WI38 (cell line): Measurements from ENCODE around the gene CPNE2.
"Not testable (repeated sequence)": the region's sequence is repeated elsewhere in the genome, so short reads cannot be mapped to it uniquely, and the experiment has no call there.

Experiments
- H3K4me3 ChIP-seq: 2 replicates; pipeline ENCODE4 v1.5.1; 2011; ENCODE audit warnings: low read depth, mild to moderate bottlenecking, control low read depth, low read length
- CTCF ChIP-seq: IDR thresholded peaks from 2 replicates; pipeline ENCODE4 v1.5.1; 2012; ENCODE audit warnings: low read depth, mild to moderate bottlenecking, control low read depth, low read length

Gene CPNE2

DNA sequence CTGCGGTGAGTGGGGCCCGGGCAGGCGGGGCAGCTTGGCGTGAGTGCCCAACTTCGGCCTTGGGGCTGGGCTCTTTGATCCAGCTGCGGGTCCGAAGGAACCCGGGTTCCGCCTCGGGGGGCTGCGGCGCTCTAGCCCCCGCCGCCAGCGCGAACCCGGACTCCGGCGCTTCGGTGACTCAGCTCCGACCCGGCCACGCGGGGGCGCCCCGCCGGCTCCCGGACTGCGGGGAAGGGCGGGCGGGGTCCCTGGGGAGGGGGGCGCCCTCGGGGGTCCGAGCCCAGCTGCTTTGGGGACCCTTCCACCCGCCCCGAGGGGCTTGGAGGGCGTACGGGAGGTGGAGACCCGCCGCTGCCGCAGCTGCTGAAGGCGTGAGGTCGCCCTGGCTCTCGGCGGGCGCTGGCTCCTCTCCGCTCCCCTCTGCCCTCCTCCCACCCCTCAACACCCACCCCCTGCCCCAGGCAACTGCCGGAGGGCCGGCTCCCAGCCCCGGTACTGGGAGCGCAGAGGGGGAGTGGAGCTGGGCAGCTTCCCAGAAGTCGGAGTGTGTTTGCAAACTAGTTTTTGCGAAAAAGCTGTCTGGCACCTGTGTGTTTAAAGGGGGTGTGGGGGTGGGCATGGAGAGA lies 516 bp downstream of the CPNE2 start:
- H3K4me3 ChIP-seq, result peak overlapping the region; percentile 62
- TF ChIP-seq CTCF, result peak; percentile 29; the same call in 1 of the 2 replicates

DNA sequence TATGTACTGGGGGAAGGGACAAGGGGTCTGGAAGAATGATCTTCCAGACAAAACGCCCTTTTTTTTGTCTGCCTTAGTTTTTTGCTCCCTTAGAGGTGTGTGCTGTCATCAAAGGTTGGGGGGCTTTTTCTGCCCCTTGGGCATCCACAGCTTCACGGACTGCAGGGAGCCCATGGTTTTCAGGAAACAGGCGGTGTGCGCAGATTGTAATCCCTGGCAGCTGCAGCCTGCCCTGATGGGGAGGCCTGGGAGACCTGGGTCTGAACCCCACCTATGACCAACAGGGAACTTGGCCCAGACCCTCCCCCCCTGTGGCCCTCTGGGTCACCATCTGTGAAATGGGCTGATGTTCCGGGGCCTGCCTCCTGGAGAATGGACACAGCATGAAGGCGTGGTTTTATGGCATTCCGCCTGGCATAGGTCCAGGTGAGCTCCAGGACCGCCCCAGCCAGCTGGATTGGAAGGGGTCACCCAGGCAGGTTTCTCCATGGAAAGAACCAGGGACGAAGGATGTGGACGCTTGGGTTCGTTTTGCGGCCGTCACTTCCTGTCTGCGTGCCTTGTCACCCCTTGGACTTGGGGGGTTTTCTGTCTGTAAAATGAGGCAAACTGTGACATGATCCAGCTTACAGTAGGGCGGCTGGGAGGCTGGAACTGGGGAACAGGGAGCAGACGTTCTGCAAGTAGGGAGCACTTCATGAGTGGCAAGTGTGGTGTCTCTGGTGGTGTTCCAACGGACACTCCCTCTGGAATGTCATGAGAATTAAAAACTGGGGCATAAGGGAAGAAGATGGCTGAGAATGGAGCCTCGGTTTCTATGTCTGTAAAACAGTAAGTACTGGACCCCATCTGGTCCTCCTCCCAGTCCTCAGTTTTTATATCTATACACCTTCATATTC lies 1.5 kb downstream of the CPNE2 start:
- peak overlapping the region; percentile 62 for H3K4me3 ChIP-seq
- no peak for TF ChIP-seq CTCF

DNA sequence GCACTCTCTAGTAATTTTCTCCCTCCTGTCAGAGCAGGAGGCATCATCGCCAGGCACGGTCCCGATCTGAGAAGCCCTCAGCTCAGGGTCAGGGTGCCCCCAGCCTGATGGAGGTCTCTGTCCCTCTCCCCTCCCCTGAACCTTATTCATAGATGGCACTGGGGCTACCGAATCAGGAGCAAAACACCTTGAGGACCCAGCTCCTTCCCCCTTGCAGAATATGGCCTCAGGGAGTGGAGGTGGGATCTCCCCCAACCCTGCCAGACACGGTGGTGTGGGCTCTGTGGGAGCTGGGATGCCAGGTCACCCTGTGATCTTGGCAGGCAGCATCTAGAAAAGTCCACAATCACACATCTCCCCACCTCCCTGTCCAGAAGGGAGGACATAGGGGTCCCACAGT lies 2.5 kb downstream of the CPNE2 start:
- no peak overlapping the region for H3K4me3 ChIP-seq
- TF ChIP-seq CTCF, result no peak

DNA sequence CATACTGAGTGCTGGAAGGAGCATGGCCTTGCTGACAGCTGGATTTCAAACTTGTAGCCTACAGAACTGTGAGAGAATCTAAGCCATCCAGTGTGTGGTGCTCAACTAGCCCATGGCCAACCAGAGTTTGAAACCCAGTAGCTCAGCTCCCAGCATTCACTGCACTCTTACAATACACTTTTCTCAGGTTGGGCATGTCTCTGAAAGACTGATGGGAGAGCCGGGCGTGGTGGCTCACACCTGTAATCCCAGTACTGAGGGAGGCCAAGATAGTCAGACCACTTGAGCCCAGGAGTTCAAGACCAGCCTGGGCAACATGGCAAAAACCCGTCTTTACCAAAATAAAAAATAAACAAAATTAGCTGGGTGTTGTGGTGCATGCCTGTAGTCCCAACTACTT lies 3.8 kb downstream of the CPNE2 start:
- no peak for TF ChIP-seq CTCF
- H3K4me3 ChIP-seq, result no peak overlapping the region

- TF ChIP-seq CTCF, result no peak
- H3K4me3 ChIP-seq, result no peak overlapping the region
Measured at GRCh38 chr16:57096793-57097192, 4.4 kb downstream of the CPNE2 start.

- H3K4me3 ChIP-seq, result no peak overlapping the region
- no peak for TF ChIP-seq CTCF
Measured at GRCh38 chr16:57098188-57098841, 5.9 kb downstream of the CPNE2 start.

- H3K4me3 ChIP-seq, result not testable (repeated sequence)
Measured at GRCh38 chr16:57099965-57100364, 7.6 kb downstream of the CPNE2 start.
